ENCODE results near the gene ENG. TPM values are rescaled to one million over a fixed set of nuclear protein-coding genes. Genes with fewer than 3 reads are reported as not detected.

Gene ENG
- total RNA-seq, 1 donor from 2014 or later = not detected

DNA sequence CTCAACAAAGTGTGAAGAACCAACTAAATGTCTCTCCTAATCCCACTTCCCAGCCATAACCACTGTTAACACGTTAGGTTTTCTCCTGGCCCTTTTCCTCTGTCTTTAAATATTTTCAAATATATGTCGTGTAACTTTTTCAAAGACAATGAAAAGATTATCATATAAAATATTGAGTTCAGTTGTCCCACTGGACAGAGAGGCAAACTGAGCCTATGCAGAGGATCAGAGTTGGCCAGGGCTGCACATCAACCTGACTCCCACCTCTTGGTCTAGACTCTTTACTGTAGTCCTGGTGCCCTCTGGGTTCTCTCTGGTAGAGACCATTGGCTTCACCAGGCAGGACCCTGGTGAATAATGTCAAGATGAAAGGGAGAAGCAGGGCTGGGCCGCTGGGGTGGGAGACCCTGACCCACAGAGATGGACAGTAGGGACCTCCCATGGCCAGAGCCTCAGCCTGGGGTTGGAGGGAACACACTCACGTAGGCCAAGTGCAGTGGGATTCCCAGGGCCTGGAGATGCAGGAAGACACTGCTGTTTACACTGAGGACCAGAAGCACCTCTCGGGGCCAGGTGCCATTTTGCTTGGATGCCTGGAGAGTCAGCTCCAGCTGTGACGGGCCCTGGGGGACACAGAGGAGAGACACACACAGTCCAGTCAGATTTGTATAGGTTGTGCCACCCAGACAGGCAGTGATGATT is 25.1 kb downstream of the ENG start:
- H3K4me2 ChIP-seq = peak overlapping the region; percentile 74
- H3K4me1 ChIP-seq = peaks cover 4% of the 10 kb centered on the region
- no peak overlapping the region for H3K9ac ChIP-seq
- H3K4me1 Mint-ChIP-seq = peaks cover 28% of the 10 kb centered on the region
- H3F3A ChIP-seq (ENCODE audit: low read depth) = peaks cover 26% of the 10 kb centered on the region
- TF ChIP-seq EZH2phosphoT487 (IDR thresholded peaks at IDR 0.05) = no peak
- TF ChIP-seq, protein P1, sequence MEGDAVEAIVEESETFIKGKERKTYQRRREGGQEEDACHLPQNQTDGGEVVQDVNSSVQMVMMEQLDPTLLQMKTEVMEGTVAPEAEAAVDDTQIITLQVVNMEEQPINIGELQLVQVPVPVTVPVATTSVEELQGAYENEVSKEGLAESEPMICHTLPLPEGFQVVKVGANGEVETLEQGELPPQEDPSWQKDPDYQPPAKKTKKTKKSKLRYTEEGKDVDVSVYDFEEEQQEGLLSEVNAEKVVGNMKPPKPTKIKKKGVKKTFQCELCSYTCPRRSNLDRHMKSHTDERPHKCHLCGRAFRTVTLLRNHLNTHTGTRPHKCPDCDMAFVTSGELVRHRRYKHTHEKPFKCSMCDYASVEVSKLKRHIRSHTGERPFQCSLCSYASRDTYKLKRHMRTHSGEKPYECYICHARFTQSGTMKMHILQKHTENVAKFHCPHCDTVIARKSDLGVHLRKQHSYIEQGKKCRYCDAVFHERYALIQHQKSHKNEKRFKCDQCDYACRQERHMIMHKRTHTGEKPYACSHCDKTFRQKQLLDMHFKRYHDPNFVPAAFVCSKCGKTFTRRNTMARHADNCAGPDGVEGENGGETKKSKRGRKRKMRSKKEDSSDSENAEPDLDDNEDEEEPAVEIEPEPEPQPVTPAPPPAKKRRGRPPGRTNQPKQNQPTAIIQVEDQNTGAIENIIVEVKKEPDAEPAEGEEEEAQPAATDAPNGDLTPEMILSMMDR (IDR thresholded peaks at IDR 0.05) = no peak
- no peak for TF ChIP-seq EZH2 (IDR thresholded peaks at IDR 0.05)
- H3K79me2 ChIP-seq (ENCODE audit: low read depth) = no peaks in the 10 kb centered on the region
- no peak overlapping the region for H2AFZ ChIP-seq (replicated peaks)
- H3K9me3 ChIP-seq (ENCODE audit: low read depth) = no peaks in the 10 kb centered on the region
- H3K9me3 Mint-ChIP-seq = no peaks in the 10 kb centered on the region
- peak overlapping the region; percentile 21 for H3K4me3 Mint-ChIP-seq
- no peak overlapping the region for H3K27ac ChIP-seq
- H3K27ac Mint-ChIP-seq = peak overlapping the region; percentile 37
- no peak overlapping the region for H3K4me3 ChIP-seq
- no peaks in the 10 kb centered on the region for H3K36me3 Mint-ChIP-seq
- DNase-seq (ENCODE audit: low spot score) = no peak
- no peaks in the 10 kb centered on the region for H4K20me1 ChIP-seq (ENCODE audit: low read depth)
- peaks cover 27% of the 10 kb centered on the region for H3K27me3 ChIP-seq
- H3K36me3 ChIP-seq = no peaks in the 10 kb centered on the region
- peaks cover 8% of the 10 kb centered on the region for H3K27me3 Mint-ChIP-seq (ENCODE audit: insufficient read depth, low read depth)

DNA sequence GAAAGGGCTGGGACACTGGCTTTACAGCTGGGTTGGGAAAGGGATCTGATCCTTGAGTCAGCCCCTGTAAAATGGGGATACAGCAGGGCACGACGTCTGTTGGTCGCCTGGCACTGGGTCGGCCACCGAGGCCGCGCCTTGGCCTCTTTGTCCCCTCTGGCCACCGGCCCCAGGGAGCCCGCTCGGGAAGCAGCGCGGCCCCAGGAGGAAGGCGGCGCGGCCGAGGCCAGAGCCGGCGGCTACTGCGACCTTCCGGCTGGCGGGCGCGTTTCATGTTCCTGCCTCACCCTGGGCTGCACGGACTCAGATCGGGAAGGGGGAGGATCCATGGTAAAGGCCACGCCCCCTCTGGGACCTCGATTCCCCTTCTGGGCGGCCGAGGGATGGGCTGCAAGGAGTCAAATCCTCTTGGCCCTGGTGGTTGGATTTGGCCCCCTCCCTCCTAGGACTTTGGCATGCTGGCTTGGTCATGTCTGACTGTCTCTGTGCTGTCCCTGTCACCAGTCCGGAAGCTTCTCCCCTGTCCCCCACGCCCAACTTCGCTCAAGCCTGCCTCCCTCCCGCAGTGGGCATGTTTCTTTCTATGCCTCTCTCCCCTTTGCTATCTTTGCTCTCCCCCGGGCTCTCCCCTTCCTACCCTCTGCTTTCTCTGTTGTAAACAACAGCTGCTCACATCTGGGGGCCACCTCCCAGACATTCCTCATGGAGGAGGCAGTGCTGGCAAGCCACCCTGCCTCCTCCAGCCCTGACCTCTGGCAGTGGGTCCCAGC is 26.0 kb downstream of the ENG start:
- Mint-ChIP-seq H3K4me3 (peak overlapping the region; percentile 60), H3K27me3 (ENCODE audit: insufficient read depth, low read depth) (peaks cover 8% of the 10 kb centered on the region), H3K9me3 (no peaks in the 10 kb centered on the region), H3K27ac (no peak overlapping the region), H3K36me3 (no peaks in the 10 kb centered on the region), H3K4me1 (peaks cover 28% of the 10 kb centered on the region)
- peak overlapping the region; percentile 74 for H3K4me2 ChIP-seq
- H3F3A ChIP-seq (ENCODE audit: low read depth) = peaks cover 26% of the 10 kb centered on the region
- H3K27me3 ChIP-seq = peaks cover 27% of the 10 kb centered on the region
- no peaks in the 10 kb centered on the region for H3K9me3 ChIP-seq (ENCODE audit: low read depth)
- TF ChIP-seq EZH2phosphoT487 (IDR thresholded peaks at IDR 0.05) (no peak), EZH2 (IDR thresholded peaks at IDR 0.05) (no peak)
- TF ChIP-seq, protein P1 (IDR thresholded peaks at IDR 0.05) = no peak
- peak; percentile 96 for DNase-seq (ENCODE audit: low spot score)
- H3K36me3 ChIP-seq = no peaks in the 10 kb centered on the region
- no peaks in the 10 kb centered on the region for H4K20me1 ChIP-seq (ENCODE audit: low read depth)
- no peak overlapping the region for H3K9ac ChIP-seq
- no peaks in the 10 kb centered on the region for H3K79me2 ChIP-seq (ENCODE audit: low read depth)
- H2AFZ ChIP-seq (replicated peaks) = peak overlapping the region; percentile 35
- H3K4me3 ChIP-seq = peak overlapping the region; percentile 38
- H3K27ac ChIP-seq = no peak overlapping the region
- H3K4me1 ChIP-seq = peaks cover 4% of the 10 kb centered on the region

DNA sequence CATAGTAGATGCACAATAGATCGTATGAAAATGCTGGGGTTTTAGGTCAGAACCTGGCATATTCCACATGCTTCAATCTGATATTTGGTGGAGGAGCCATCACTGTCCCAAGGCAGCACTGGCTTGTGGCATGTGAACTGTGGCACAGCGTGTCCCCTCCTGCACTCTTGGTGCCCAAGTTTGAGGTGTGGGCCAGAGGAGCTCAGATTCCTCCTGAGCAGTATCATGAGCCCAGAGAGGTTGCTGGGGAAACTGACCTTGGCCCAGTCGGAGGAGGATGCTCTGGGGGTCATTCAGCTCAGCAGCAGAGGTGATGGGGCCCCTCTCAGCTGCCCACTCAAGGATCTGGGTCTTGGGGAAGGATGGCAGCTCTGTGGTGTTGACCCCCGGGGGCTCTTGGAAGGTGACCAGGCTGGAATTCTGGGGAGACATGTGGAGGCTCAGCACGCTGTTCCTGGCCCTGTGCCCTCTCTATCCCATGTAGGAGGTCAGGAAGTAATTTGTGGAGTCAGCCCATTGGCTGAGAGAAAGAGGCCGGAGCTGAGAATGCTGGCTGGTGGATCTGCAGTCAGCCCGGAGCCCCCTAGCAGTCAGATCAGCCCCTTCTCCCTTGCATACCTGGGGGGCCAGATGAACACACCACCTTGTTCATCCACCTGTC is 28.1 kb downstream of the ENG start:
- H3K79me2 ChIP-seq (ENCODE audit: low read depth) = no peaks in the 10 kb centered on the region
- no peak for DNase-seq (ENCODE audit: low spot score)
- TF ChIP-seq EZH2phosphoT487 (IDR thresholded peaks at IDR 0.05) = no peak
- TF ChIP-seq, protein P1 (IDR thresholded peaks at IDR 0.05) = no peak
- no peak for TF ChIP-seq EZH2 (IDR thresholded peaks at IDR 0.05)

More for the DNA sequence above, 28.1 kb downstream of the ENG start:
- H3K4me2 ChIP-seq = peak overlapping the region; percentile 59
- H3K9me3 Mint-ChIP-seq = no peaks in the 10 kb centered on the region
- H3K9ac ChIP-seq = no peak overlapping the region
- peak overlapping the region; percentile 50 for H3K4me3 Mint-ChIP-seq
- no peaks in the 10 kb centered on the region for H3K9me3 ChIP-seq (ENCODE audit: low read depth)
- H3K4me3 ChIP-seq = no peak overlapping the region
- H3K4me1 Mint-ChIP-seq = peaks cover 28% of the 10 kb centered on the region
- H3K27ac ChIP-seq = no peak overlapping the region
- H2AFZ ChIP-seq (replicated peaks) = no peak overlapping the region
- no peaks in the 10 kb centered on the region for H3K36me3 Mint-ChIP-seq
- no peaks in the 10 kb centered on the region for H3K36me3 ChIP-seq
- H4K20me1 ChIP-seq (ENCODE audit: low read depth) = no peaks in the 10 kb centered on the region
- H3K4me1 ChIP-seq = peaks cover 4% of the 10 kb centered on the region
- H3K27me3 Mint-ChIP-seq (ENCODE audit: insufficient read depth, low read depth) = peaks cover 8% of the 10 kb centered on the region
- H3K27me3 ChIP-seq = peaks cover 27% of the 10 kb centered on the region
- H3K27ac Mint-ChIP-seq = no peak overlapping the region
- H3F3A ChIP-seq (ENCODE audit: low read depth) = peaks cover 30% of the 10 kb centered on the region

All from neural progenitor cell (in vitro differentiated cells).